HCT116 (cell line): ENCODE data around the gene ENOX1. TPM values are rescaled to one million over a fixed set of nuclear protein-coding genes. Genes with fewer than 3 reads are reported as not detected.

ENCODE experiments used
- ATAC-seq: fragments of 200-7000 bp; cut with Tn5 transposase; 2 replicates; pipeline ENCODE4 v1.9.1; 2020; ENCODE audit warnings: mild to moderate bottlenecking, moderate library complexity
- BruUV-seq: library from RNA; stranded (reverse); fragments of 400-500 nt; replicated peaks from 2 replicates; lab custom pipeline; 2021; lab: Mats Ljungman, UMichigan
- CTCF ChIA-PET: fragments of 300-600 bp; sonication (Branson Sonifier 250); formaldehyde crosslinking; loops from one replicate; lab custom pipeline; 2021; ENCODE audit warnings: antibody characterized with exemption; lab: Charles Lee
- POLR2A ChIA-PET: fragments of 300-600, 350-600 bp; sonication (Branson Sonifier 250); formaldehyde crosslinking; loops from one replicate; lab custom pipeline; 2021; ENCODE audit warnings: antibody characterized with exemption; lab: Charles Lee
- RAD21 ChIA-PET, 2 experiments: fragments of 300-600 bp; sonication (Branson Sonifier 250); formaldehyde crosslinking; loops; one replicate each; lab custom pipeline; 2023; ENCODE audit warnings: low total read pairs in 2 of 2; ENCODE audit not compliant: uncharacterized antibody in 2 of 2, unreplicated experiment in 2 of 2, low non-redundant PET in 1 of 2; lab: Charles Lee
- DNase-seq: peaks from one replicate; pipeline ENCODE4 v3.0.0-alpha.2; 2010; ENCODE audit warnings: low read depth, low spot score
- H2AFZ ChIP-seq: fragments of 200-600 bp; shearing (Covaris generic), sonication (generic); 2 replicates; pipeline ENCODE4 v1.6.1; 2017; ENCODE audit warnings: low read depth, mixed run types, mixed read lengths, antibody characterized with exemption, low read length; ENCODE audit not compliant: poor library complexity, severe bottlenecking
- H3K27ac ChIP-seq: 2 replicates; pipeline ENCODE4 v1.5.1; 2012; ENCODE audit warnings: low read depth, low read length
- H3K27me3 ChIP-seq: fragments of 200-600 bp; sonication (generic); 2 replicates; pipeline ENCODE4 v1.6.1; 2016; ENCODE audit warnings: mixed run types, low read length, mixed read lengths; ENCODE audit not compliant: insufficient read depth
- H3K36me3 ChIP-seq, 2 experiments: fragments of 200-500 bp in 1 of 2; fragments of 200-600 bp in 1 of 2; sonication (Bioruptor generic) in 1 of 2; sonication (generic) in 1 of 2; 2 replicates each; pipeline versions ENCODE4 v1.5.1 to v1.6.1; 2014 to 2016; ENCODE audit warnings: low read length in 2 of 2, inconsistent platforms in 1 of 2, mixed read lengths in 1 of 2, mixed run types in 1 of 2; ENCODE audit not compliant: insufficient read depth in 2 of 2, control insufficient read depth in 1 of 2
- H3K4me1 ChIP-seq, 2 experiments: fragments of 200-600 bp in 1 of 2; sonication (generic) in 1 of 2; 2 replicates each; pipeline versions ENCODE4 v1.5.1 to v1.6.1; 2012 to 2017; ENCODE audit warnings: low read length in 2 of 2, inconsistent platforms in 1 of 2, mild to moderate bottlenecking in 1 of 2, mixed read lengths in 1 of 2, mixed run types in 1 of 2, moderate library complexity in 1 of 2; ENCODE audit not compliant: insufficient read depth in 2 of 2, control insufficient read depth in 1 of 2
- H3K4me2 ChIP-seq: fragments of 200-600 bp; sonication (generic); 2 replicates; pipeline ENCODE4 v1.6.1; 2017; ENCODE audit warnings: mixed run types, low read length, mixed read lengths
- H3K4me3 ChIP-seq, 2 experiments: fragments of 200-600 bp in 1 of 2; sonication (generic) in 1 of 2; replicated peaks in 1 of 2; 2 replicates each; pipeline ENCODE4 v1.5.1; 2011 to 2016; ENCODE audit warnings: low read length in 2 of 2, control low read depth in 1 of 2, low read depth in 1 of 2, mild to moderate bottlenecking in 1 of 2, mixed read lengths in 1 of 2, mixed run types in 1 of 2
- H3K79me2 ChIP-seq: fragments of 200-600 bp; sonication (generic); 2 replicates; pipeline ENCODE4 v1.6.1; 2017; ENCODE audit warnings: mild to moderate bottlenecking, mixed run types, low read length, moderate library complexity, mixed read lengths; ENCODE audit not compliant: insufficient read depth
- H3K9ac ChIP-seq: fragments of 200-600 bp; sonication (generic); 2 replicates; pipeline ENCODE4 v1.6.1; 2016; ENCODE audit warnings: low read length, mixed read lengths
- H3K9me2 ChIP-seq: fragments of 200-600 bp; sonication (generic), shearing (Covaris generic); 2 replicates; pipeline ENCODE4 v1.6.1; 2017; ENCODE audit warnings: mixed run types, mild to moderate bottlenecking, moderate library complexity; ENCODE audit not compliant: insufficient read depth
- H3K9me3 ChIP-seq, 2 experiments: fragments of 200-500 bp in 1 of 2; fragments of 200-600 bp in 1 of 2; sonication (Bioruptor generic) in 1 of 2; sonication (generic) in 1 of 2; 2 replicates each; pipeline ENCODE4 v1.6.1; 2014 to 2017; ENCODE audit warnings: low read length in 2 of 2, mixed read lengths in 2 of 2, inconsistent platforms in 1 of 2, low read depth in 1 of 2, mild to moderate bottlenecking in 1 of 2, mixed run types in 1 of 2, moderate library complexity in 1 of 2; ENCODE audit not compliant: control insufficient read depth in 1 of 2, insufficient read depth in 1 of 2
- H4K20me1 ChIP-seq: fragments of 200-600 bp; sonication (generic), shearing (Covaris generic); 2 replicates; pipeline ENCODE4 v1.6.1; 2017; ENCODE audit warnings: mixed run types, mild to moderate bottlenecking, moderate library complexity; ENCODE audit not compliant: insufficient read depth
- CEBPB ChIP-seq: IDR thresholded peaks from 2 replicates; pipeline ENCODE4 v1.6.1; 2012; ENCODE audit warnings: low read depth
- EGR1 ChIP-seq: IDR thresholded peaks from 2 replicates; pipeline ENCODE4 v1.6.1; 2012; ENCODE audit warnings: low read depth
- EZH2phosphoT487 ChIP-seq: fragments of 200-600 bp; IDR thresholded peaks from 2 replicates; pipeline ENCODE4 v1.6.1; 2018; ENCODE audit warnings: antibody characterized with exemption, borderline replicate concordance
- JUND ChIP-seq: IDR thresholded peaks from 2 replicates; pipeline ENCODE4 v1.6.1; 2012
- POLR2A ChIP-seq: IDR thresholded peaks from 2 replicates; pipeline ENCODE4 v1.7.0; 2011; ENCODE audit warnings: borderline replicate concordance; ENCODE audit not compliant: insufficient read depth, insufficient read length; ENCODE audit errors: extremely low read depth
- POLR2AphosphoS5 ChIP-seq: IDR thresholded peaks from 2 replicates; pipeline ENCODE4 v1.6.1; 2011; ENCODE audit warnings: mild to moderate bottlenecking, low read depth, low read length, moderate library complexity
- RAD21 ChIP-seq: IDR thresholded peaks from 2 replicates; pipeline ENCODE4 v1.6.1; 2012; ENCODE audit warnings: low read depth, mild to moderate bottlenecking
- REST ChIP-seq: IDR thresholded peaks from 2 replicates; pipeline ENCODE4 v1.6.1; 2012; ENCODE audit warnings: low read depth
- SIN3A ChIP-seq: IDR thresholded peaks from 2 replicates; pipeline ENCODE4 v1.6.1; 2012; ENCODE audit warnings: low read depth
- SP1 ChIP-seq: IDR thresholded peaks from 2 replicates; pipeline ENCODE4 v1.6.1; 2012; ENCODE audit warnings: low read depth
- TCF7L2 ChIP-seq: IDR thresholded peaks from 2 replicates; pipeline ENCODE4 v1.7.0; 2011; ENCODE audit warnings: borderline replicate concordance, inconsistent platforms; ENCODE audit not compliant: insufficient read depth, insufficient read length; ENCODE audit errors: extremely low read depth
- YY1 ChIP-seq: IDR thresholded peaks from 2 replicates; pipeline ENCODE4 v1.6.1; 2011; ENCODE audit warnings: low read length, low read depth, moderate library complexity, mild to moderate bottlenecking; ENCODE audit not compliant: insufficient replicate concordance; ENCODE audit errors: extremely low read depth
- ZBTB33 ChIP-seq: IDR thresholded peaks from 2 replicates; pipeline ENCODE4 v1.6.1; 2011; ENCODE audit warnings: mild to moderate bottlenecking, low read length, moderate library complexity; ENCODE audit not compliant: insufficient replicate concordance; ENCODE audit errors: extremely low read depth
- ZNF274 ChIP-seq: fragments of 200-500 bp; sonication (Bioruptor generic); IDR thresholded peaks from 2 replicates; pipeline ENCODE4 v1.6.1; 2014; ENCODE audit warnings: mild to moderate bottlenecking, low read depth, low read length, inconsistent platforms
- intact Hi-C: fragments of 100-400 bp; cut with micrococcal nuclease; formaldehyde crosslinking; loops from 2 replicates; pipeline ENCODE4 v1.10.0; 2022
- total RNA-seq: library from RNA; stranded (reverse); gene quantifications from one replicate; pipeline ENCODE4 v1.2.1, GENCODE V29; 2021; ENCODE audit not compliant: unreplicated experiment

ENOX1 gene
- total RNA-seq, 1 experiment from 2014 or later = 4.5 TPM

- Histone ChIP-seq H3K4me1 (no peaks in the 10 kb centered on the region), H3K79me2 (no peaks in the 10 kb centered on the region), H3K4me3 (no peak overlapping the region), H2AFZ (no peak overlapping the region), H3K9ac (no peak overlapping the region), H3K36me3 (no peaks in the 10 kb centered on the region), H3K9me3 (no peaks in the 10 kb centered on the region), H3K4me2 (no peak overlapping the region), H3K27ac (no peak overlapping the region), H4K20me1 (no peaks in the 10 kb centered on the region), H3K9me2 (no peaks in the 10 kb centered on the region), H3K27me3 (peaks cover 16% of the 10 kb centered on the region)
- POLR2A ChIA-PET = no interaction called here
- RAD21 ChIA-PET = no interaction called here
- ATAC-seq (no peak), DNase-seq (no peak)
- BruUV-seq = no TSS peak
- CTCF ChIA-PET = no interaction called here
- TF ChIP-seq JUND = no peak
- TF ChIP-seq CEBPB = no peak
- TF ChIP-seq TCF7L2 = no peak
- no peak for TF ChIP-seq SIN3A
- no peak for TF ChIP-seq REST
- TF ChIP-seq POLR2A = no peak
- intact Hi-C loops = no loop called here
Measured at GRCh38 chr13:43730642-43731041, 56.1 kb downstream of the ENOX1 start.

GRCh38 chr13:43728421-43728820 is 58.4 kb downstream of the ENOX1 start:
- intact Hi-C loops = no loop called here
- Histone ChIP-seq H2AFZ (no peak overlapping the region), H3K27me3 (peaks cover 8% of the 10 kb centered on the region), H3K9ac (no peak overlapping the region), H3K79me2 (no peaks in the 10 kb centered on the region), H3K27ac (no peak overlapping the region), H4K20me1 (no peaks in the 10 kb centered on the region), H3K4me1 (no peaks in the 10 kb centered on the region), H3K9me3 (no peaks in the 10 kb centered on the region), H3K4me2 (no peak overlapping the region), H3K4me3 (no peak overlapping the region), H3K36me3 (no peaks in the 10 kb centered on the region), H3K9me2 (no peaks in the 10 kb centered on the region)
- ATAC-seq = no peak
- no TSS peak for BruUV-seq
- no peak for DNase-seq
- ChIA-PET POLR2A (no interaction called here), CTCF (no interaction called here), RAD21 (no interaction called here)
- TF ChIP-seq YY1 = no peak
- no peak for TF ChIP-seq EZH2phosphoT487
- no peak for TF ChIP-seq ZNF274
- no peak for TF ChIP-seq EGR1
- TF ChIP-seq RAD21 = no peak
- TF ChIP-seq POLR2AphosphoS5 = no peak
- TF ChIP-seq ZBTB33 = no peak
- no peak for TF ChIP-seq TCF7L2
- TF ChIP-seq SP1 = no peak
- TF ChIP-seq CEBPB = no peak
